Stimulated activated naive B cell treated with anti-CD40 and anti-IgM and Interleukin-4, amounts not matched to agents 10 μg/mL and 1 μg/mL and 100 μg/mL, for 72 hours (primary cell): Measurements from ENCODE around the gene UGDH.
A peak's percentile ranks its signal among the peaks of the same experiment; 100 is the strongest.
"Not testable (repeated sequence)": the region's sequence is repeated elsewhere in the genome, so short reads cannot be mapped to it uniquely, and the experiment has no call there.

Experiments
- ATAC-seq, 2 donors: fragments of 150-1000 bp; cut with Tn5 transposase; replicated peaks; 2 replicates each; pipeline ENCODE4 v1.10.0; 2021; ENCODE audit warnings: moderate library complexity in 1 of 2
- DNase-seq: peaks from one replicate; pipeline ENCODE4 v3.0.0; 2021
- H3K27ac Mint-ChIP-seq: one replicate; pipeline ENCODE4 v1.8.0; 2022; ENCODE audit warnings: mild to moderate bottlenecking, mixed read lengths
- H3K27me3 Mint-ChIP-seq, 2 donors: one replicate each; pipeline ENCODE4 v1.8.0; 2022; ENCODE audit warnings: mixed read lengths in 2 of 2
- H3K36me3 Mint-ChIP-seq, 2 donors: one replicate each; pipeline ENCODE4 v1.8.0; 2022; ENCODE audit warnings: mixed read lengths in 2 of 2, mild to moderate bottlenecking in 1 of 2
- H3K4me1 Mint-ChIP-seq, 2 donors: one replicate each; pipeline ENCODE4 v1.8.0; 2022; ENCODE audit warnings: mixed read lengths in 2 of 2, mild to moderate bottlenecking in 1 of 2
- H3K4me3 Mint-ChIP-seq, 2 donors: one replicate each; pipeline ENCODE4 v1.8.0; 2022; ENCODE audit warnings: mild to moderate bottlenecking in 2 of 2, mixed read lengths in 2 of 2, moderate library complexity in 1 of 2
- H3K9me3 Mint-ChIP-seq, 2 donors: one replicate each; pipeline ENCODE4 v1.8.0; 2022; ENCODE audit warnings: mixed read lengths in 2 of 2, mild to moderate bottlenecking in 1 of 2

The UGDH gene

DNA sequence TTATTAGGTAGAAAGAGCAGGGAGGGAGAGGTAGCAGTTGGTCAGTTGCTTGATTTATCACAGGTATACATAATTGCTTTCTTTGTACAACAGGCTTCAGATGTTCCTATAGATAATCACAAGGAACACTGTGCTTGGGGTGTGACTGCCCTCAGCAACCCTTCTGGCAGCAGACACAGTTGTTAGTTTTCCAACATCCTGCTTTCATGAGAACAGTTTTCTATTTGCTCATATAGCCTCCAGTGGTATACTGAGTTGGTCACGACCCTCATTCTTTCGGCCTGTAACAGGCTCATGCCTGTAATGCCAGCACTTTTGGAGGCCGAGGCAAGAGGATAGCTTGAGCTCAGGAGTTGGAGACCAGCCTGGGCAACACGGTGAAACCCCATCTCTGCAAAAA is 16.8 kb upstream of the UGDH start:
- not testable (repeated sequence) for H3K27me3 Mint-ChIP-seq, H3K9me3 Mint-ChIP-seq, DNase-seq, H3K4me1 Mint-ChIP-seq, H3K27ac Mint-ChIP-seq, H3K4me3 Mint-ChIP-seq, ATAC-seq, H3K36me3 Mint-ChIP-seq

DNA sequence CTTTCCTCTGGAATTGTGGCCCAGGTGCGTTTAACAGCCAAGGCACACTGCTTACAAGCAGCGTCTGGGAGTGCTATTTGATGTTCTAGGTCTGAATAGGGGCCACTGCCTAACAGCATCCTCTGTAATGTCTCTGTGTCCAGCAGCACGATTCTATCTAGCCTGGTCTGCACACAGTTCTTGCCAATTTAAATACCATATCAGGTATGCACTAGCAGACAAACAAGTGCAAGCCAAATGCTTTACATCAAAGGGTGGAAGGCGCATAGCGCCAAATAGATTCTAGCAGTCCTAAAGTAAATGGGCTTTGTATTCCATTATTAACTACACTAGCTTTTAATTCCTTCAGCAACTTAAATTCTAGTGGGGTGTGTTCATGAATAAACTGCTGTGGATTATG is 15.8 kb upstream of the UGDH start:
- Mint-ChIP-seq H3K9me3 (no peaks in the 10 kb centered on the region), H3K4me1 (peaks cover 0 to 2% of the 10 kb centered on the region in 2 donors), H3K4me3 (no peak overlapping the region), H3K27ac (no peak overlapping the region), H3K27me3 (no peaks in the 10 kb centered on the region), H3K36me3 (peaks cover 1 to 4% of the 10 kb centered on the region in 2 donors)
- DNase-seq (no peak), ATAC-seq (no peak)

DNA sequence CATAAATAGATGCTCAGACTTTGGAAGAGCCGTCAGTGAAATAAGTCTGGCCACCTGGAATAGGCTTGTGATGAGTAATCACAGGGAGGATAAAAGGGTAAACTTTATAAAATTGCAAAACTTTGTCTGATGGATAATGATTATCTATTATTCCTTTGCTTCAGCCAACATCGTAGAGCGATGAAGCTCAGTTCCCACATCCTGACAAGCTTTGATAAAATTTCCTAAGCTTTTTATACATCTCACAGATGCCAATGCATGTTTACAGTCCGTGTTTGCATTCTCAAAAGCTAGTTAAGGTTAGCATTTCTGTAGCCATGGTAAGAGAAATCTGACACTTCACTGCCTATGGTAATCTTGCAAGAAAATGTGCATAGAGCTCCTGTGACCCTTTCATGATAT is 15.4 kb upstream of the UGDH start:
- no peak for ATAC-seq
- no peak overlapping the region for H3K27ac Mint-ChIP-seq
- DNase-seq, result no peak
- no peaks in the 10 kb centered on the region for H3K9me3 Mint-ChIP-seq
- H3K36me3 Mint-ChIP-seq, result peaks cover 1 to 4% of the 10 kb centered on the region in 2 donors
- H3K4me1 Mint-ChIP-seq, result peaks cover 0 to 2% of the 10 kb centered on the region in 2 donors
- no peaks in the 10 kb centered on the region for H3K27me3 Mint-ChIP-seq
- H3K4me3 Mint-ChIP-seq, result no peak overlapping the region

DNA sequence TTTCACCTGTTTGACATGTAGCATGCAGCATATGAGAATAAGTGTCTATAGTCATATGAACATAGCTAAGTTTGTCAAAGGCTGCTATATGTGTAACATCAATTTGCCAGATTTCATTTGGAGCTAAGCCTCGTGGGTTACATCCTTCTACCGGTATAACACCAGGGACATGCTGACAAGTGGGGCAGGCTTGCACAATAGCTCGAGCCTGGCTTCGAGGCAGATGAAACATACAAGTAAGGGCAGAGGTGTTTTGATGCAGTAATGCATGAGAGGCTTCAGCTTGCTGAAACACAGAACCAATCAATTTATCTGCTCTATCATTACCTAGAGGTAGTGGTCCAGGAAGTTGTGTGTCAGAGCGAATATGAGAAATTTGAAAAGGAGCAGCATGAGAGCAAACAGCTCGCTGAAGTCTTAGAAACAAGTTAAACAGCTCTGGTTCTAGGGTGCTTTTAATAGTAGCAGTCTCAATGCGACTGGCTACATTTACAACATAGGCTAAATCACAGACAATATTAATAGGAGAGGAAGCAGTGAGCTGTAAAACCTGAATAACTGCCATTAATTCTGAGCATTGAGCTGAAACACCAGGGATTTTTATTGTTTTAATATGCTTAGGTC is 14.9 kb upstream of the UGDH start:
- H3K4me3 Mint-ChIP-seq, result no peak overlapping the region
- peaks cover 1 to 4% of the 10 kb centered on the region in 2 donors for H3K36me3 Mint-ChIP-seq
- ATAC-seq, result no peak
- H3K4me1 Mint-ChIP-seq, result no peaks in the 10 kb centered on the region
- no peaks in the 10 kb centered on the region for H3K27me3 Mint-ChIP-seq
- DNase-seq, result no peak
- no peaks in the 10 kb centered on the region for H3K9me3 Mint-ChIP-seq
- H3K27ac Mint-ChIP-seq, result peak overlapping the region; percentile 25

DNA sequence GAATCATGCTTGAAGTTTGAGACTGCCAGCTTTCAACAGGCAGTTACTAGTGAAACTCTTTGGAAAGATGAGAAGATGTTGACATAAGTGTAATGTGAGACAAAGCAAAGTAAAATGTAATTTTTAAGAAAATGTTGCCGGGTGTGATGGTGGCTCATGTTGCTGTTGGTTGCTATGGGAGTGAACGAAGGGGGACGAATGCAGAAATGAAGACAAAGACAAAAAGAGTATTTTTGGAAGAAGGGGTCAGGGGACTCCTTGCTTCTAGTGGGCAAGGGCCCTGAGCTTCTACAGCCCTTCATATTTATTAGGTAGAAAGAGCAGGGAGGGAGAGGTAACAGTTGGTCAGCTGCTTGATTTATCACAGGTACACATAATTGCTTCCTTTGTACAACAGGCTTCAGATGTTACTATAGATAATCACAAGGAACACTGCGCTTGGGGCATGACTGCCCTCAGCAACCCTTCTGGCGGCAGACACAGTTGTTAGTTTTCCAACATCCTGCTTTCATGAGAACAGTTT is 11.9 kb upstream of the UGDH start:
- no peaks in the 10 kb centered on the region for H3K27me3 Mint-ChIP-seq
- H3K4me1 Mint-ChIP-seq, result peaks cover 0 to 1% of the 10 kb centered on the region in 2 donors
- ATAC-seq (no peak), DNase-seq (no peak)
- no peak overlapping the region for H3K27ac Mint-ChIP-seq
- H3K9me3 Mint-ChIP-seq, result peaks cover 0 to 4% of the 10 kb centered on the region in 2 donors
- H3K36me3 Mint-ChIP-seq, result peaks cover 13 to 27% of the 10 kb centered on the region in 2 donors
- H3K4me3 Mint-ChIP-seq, result no peak overlapping the region

GRCh38 chr4:39533541-39533940 is 6.3 kb upstream of the UGDH start:
- no peak overlapping the region for H3K4me3 Mint-ChIP-seq

DNA sequence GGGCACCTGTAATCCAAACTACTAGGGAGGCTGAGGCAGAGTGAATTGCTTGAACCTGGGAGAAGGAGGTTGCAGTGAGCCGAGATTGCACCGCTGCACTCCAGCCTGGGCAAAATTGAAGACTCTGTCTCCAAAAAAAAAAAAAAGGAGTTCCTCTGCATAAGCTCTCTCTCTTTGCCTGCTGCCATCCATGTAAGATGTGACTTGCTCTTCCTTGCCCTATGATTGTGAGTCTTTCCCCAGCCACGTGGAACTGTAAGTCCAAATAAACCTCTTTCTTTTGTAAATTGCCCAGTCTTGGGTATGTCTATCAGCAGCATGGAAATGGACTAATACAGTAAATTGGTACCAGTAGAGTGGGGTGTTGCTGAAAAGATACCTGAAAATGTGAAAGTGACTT is 5.0 kb upstream of the UGDH start:
- not testable (repeated sequence) for H3K27me3 Mint-ChIP-seq, H3K4me3 Mint-ChIP-seq, ATAC-seq, H3K27ac Mint-ChIP-seq, H3K4me1 Mint-ChIP-seq, DNase-seq
- peaks cover 49 to 62% of the 10 kb centered on the region in 2 donors for H3K36me3 Mint-ChIP-seq
- H3K9me3 Mint-ChIP-seq, result peaks cover 19 to 21% of the 10 kb centered on the region in 2 donors

More at GRCh38 chr4:39533541-39533940, 6.3 kb upstream of the UGDH start:
- H3K27me3 Mint-ChIP-seq, result no peaks in the 10 kb centered on the region
- DNase-seq, result no peak
- peaks cover 19 to 21% of the 10 kb centered on the region in 2 donors for H3K9me3 Mint-ChIP-seq
- no peak for ATAC-seq
- H3K36me3 Mint-ChIP-seq, result peaks cover 49 to 62% of the 10 kb centered on the region in 2 donors
- H3K27ac Mint-ChIP-seq, result no peak overlapping the region
- peaks cover 2 to 3% of the 10 kb centered on the region in 2 donors for H3K4me1 Mint-ChIP-seq

GRCh38 chr4:39530682-39531081 is 3.4 kb upstream of the UGDH start:
- no peak for ATAC-seq
- no peak overlapping the region for H3K4me3 Mint-ChIP-seq
- no peak for DNase-seq
- peaks cover 5 to 19% of the 10 kb centered on the region in 2 donors for H3K4me1 Mint-ChIP-seq
- peaks cover 48 to 51% of the 10 kb centered on the region in 2 donors for H3K36me3 Mint-ChIP-seq
- H3K27me3 Mint-ChIP-seq, result no peaks in the 10 kb centered on the region
- no peak overlapping the region for H3K27ac Mint-ChIP-seq
- H3K9me3 Mint-ChIP-seq, result peaks cover 19 to 21% of the 10 kb centered on the region in 2 donors

DNA sequence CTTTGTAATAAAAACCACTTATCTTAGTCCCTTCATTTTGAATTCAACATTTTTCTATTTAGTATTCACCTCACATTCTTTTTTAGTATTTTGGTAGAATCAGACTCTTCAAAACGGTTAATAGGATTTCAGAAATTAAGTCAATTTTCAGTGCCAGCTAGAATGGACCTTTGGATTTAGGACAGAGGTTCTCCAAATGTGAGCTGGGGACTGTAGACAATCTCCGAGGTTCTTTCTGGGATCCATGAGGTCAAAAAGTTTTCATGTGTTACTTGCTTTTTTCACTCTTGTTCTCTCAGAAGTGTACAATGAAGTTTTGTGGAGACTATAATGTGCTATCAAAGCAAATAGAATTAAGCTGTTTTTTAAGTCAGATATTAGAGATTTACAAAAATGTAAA is 2.3 kb upstream of the UGDH start:
- Mint-ChIP-seq H3K36me3 (peaks cover 41 to 47% of the 10 kb centered on the region in 2 donors), H3K27ac (no peak overlapping the region), H3K27me3 (no peaks in the 10 kb centered on the region), H3K4me1 (peaks cover 6 to 23% of the 10 kb centered on the region in 2 donors), H3K4me3 (no peak overlapping the region), H3K9me3 (peaks cover 19 to 20% of the 10 kb centered on the region in 2 donors)
- no peak for ATAC-seq
- no peak for DNase-seq

DNA sequence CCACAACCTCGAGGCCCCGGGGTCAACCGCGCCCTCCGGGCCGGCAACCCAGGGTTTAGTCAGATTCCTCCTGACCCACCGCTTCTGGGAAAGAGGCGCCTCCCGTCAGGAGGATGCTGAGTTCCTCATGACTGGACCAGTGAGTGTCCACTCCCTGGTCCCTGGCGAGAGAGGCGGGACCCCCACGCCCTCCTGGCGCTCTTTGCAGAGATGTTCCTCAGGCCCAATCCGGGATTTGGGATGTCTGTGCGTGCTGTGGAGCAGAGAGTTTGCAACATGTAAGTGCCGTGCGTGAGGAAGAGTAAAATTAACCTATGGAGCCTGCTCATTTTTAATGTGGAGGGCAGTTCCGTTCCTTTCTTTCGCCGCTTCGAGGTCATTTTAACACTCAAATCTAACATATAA is 824 bp upstream of the UGDH start:
- ATAC-seq (no peak), DNase-seq (no peak)
- peak overlapping the region; percentile 97 for H3K27ac Mint-ChIP-seq
- no peaks in the 10 kb centered on the region for H3K27me3 Mint-ChIP-seq
- peaks cover 17 to 19% of the 10 kb centered on the region in 2 donors for H3K9me3 Mint-ChIP-seq
- peak overlapping the region; percentile 100 for H3K4me3 Mint-ChIP-seq
- H3K36me3 Mint-ChIP-seq, result peaks cover 30 to 36% of the 10 kb centered on the region in 2 donors
- peaks cover 4 to 23% of the 10 kb centered on the region in 2 donors for H3K4me1 Mint-ChIP-seq

DNA sequence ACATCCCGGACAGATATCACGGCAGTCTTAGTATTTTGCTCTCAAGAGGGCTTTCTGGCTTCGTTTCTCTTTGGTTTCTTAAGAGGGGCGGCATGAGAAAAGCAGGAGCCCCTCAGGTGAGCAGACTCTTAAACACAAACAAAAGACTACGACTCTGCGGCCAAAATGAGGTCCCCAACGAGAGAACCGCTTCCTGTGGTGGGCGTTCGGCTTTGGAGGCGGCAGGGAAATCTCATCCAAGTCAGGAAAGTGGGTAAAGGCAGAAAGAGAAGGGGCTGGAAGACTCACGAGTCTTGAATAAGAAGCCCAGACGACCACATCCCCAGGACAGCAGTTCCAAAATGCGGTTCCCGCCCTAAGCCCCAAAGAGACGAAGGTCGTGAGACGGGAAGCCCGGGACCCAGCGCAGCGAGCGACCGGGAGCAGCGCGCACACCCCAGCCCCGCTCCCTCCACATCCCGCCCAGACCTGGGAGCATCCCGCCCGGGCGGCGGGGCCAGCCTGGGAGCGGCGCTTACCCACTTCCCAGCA is 409 bp downstream of the UGDH start:
- DNase-seq (no peak), ATAC-seq (peak; percentile 14 to 19)
- peak overlapping the region; percentile 85 for H3K27ac Mint-ChIP-seq
- H3K4me1 Mint-ChIP-seq, result peaks cover 4 to 23% of the 10 kb centered on the region in 2 donors
- peaks cover 19 to 24% of the 10 kb centered on the region in 2 donors for H3K36me3 Mint-ChIP-seq
- H3K4me3 Mint-ChIP-seq, result peak overlapping the region; percentile 100
- peaks cover 7 to 12% of the 10 kb centered on the region in 2 donors for H3K9me3 Mint-ChIP-seq
- no peaks in the 10 kb centered on the region for H3K27me3 Mint-ChIP-seq

DNA sequence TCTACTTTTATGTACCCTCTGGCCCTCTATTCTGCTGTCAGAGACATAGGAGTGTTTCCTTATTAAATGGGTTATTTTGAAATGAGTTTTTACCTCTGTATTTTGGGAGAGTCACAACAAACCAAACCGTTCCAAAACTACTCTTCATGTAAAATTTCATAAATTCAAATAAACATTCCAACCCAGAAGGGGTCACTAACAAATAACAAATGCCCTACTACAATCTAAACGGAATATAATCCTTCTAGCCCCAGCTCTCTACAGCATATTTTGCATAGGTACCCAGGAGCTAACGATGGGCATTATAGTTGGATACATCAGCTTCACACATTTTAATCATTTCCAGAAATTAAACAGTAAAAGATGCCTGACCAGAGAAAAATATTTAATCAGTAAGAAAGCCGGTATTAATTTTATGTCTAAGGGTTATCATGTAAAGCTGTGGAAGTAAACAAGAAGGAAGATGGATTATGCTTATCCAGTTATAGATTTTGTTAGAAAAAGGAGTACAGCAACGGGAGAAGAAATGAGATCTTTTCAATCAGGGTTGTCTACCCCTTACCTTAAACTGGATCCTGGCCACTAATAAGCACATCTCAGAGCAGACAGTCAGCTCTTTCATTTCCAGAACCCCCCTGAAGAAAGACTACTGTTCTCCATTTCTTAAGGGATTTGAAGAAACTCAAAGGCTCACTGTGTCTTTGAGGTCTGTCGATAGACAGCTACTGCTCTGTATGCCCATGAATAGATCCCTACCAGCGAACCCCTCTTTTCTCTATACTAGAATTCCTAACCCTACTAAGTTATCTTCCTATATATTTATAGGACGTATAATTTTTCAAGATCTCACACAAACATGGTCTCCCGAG is 1.2 kb downstream of the UGDH start:
- Mint-ChIP-seq H3K4me1 (peaks cover 4 to 23% of the 10 kb centered on the region in 2 donors), H3K36me3 (peaks cover 12 to 16% of the 10 kb centered on the region in 2 donors), H3K27me3 (no peaks in the 10 kb centered on the region), H3K27ac (peak overlapping the region; percentile 85), H3K9me3 (peaks cover 0 to 6% of the 10 kb centered on the region in 2 donors), H3K4me3 (peak overlapping the region; percentile 100)
- ATAC-seq (no peak), DNase-seq (no peak)

DNA sequence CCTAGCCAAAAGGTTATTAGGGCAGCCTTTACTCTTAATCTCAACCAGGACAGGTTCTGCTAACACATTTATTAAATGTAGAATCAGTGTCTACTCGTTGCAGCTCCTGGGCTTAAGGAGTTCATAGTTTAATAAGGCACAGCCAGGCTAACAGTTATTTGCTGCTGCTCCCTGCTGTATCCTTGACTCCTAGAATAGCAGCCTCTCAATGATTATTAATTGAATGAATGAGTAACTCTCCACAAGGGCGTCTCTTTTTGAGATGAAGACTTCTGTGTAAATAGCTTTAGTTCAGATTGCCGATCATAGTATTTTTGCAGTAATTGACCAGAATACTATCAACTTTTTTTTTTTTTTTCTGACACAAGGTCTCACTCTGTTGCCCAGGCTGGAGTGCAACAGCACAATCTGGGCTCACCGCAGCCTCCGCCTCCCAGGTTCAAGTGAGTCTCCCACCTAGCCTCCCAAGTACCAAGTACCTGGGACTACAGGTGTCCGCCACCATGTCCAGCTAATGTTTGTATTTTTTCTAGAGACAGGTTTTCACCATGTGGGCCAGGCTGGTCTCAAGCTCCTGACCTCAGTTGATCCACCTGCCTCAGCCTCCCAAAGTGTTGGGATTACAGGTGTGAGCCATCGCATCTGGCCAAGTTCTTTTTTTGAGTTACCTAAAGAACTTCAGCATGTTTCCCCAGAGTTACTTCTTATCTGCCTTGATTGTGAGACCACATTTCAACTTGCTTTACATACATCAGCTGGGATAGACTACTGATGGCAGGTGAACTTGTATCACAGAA is 2.9 kb downstream of the UGDH start:
- no peaks in the 10 kb centered on the region for H3K9me3 Mint-ChIP-seq
- no peak overlapping the region for H3K27ac Mint-ChIP-seq
- ATAC-seq, result no peak
- no peak for DNase-seq
- H3K36me3 Mint-ChIP-seq, result peaks cover 0 to 5% of the 10 kb centered on the region in 2 donors
- no peaks in the 10 kb centered on the region for H3K27me3 Mint-ChIP-seq
- H3K4me1 Mint-ChIP-seq, result peaks cover 4 to 23% of the 10 kb centered on the region in 2 donors
- no peak overlapping the region for H3K4me3 Mint-ChIP-seq

DNA sequence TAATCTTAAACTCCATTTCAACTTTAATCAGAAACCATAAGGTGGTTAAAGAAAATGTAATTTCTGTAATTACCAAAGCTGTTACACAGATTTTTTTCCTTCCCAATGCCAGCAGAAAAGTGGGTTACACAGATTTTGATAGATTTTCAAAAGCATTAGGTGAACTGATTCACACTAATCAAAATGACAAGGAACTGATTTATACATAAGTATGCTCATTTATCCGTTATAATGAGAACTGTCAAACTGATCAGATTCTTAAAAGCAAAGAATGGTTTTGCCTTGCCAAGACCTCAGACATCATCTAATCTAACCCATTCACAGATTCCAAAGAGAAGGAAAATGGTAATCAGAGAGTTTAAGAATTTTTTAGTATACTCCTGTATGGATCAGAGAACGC is 5.2 kb downstream of the UGDH start:
- no peak overlapping the region for H3K27ac Mint-ChIP-seq
- no peak overlapping the region for H3K4me3 Mint-ChIP-seq
- ATAC-seq (no peak), DNase-seq (no peak)
- peaks cover 0 to 5% of the 10 kb centered on the region in 2 donors for H3K36me3 Mint-ChIP-seq
- H3K4me1 Mint-ChIP-seq, result peaks cover 2 to 14% of the 10 kb centered on the region in 2 donors
- no peaks in the 10 kb centered on the region for H3K27me3 Mint-ChIP-seq
- no peaks in the 10 kb centered on the region for H3K9me3 Mint-ChIP-seq
